Kasumi-1 (cell line): ENCODE measurements around the gene FBXO42.
"Not testable (repeated sequence)": the region's sequence is repeated elsewhere in the genome, so short reads cannot be mapped to it uniquely, and the experiment has no call there.

Source experiments
- DNase-seq, 2 experiments: peaks; one replicate each; lab custom pipeline; 2025; lab: John Stamatoyannopoulos, UW

Gene FBXO42

DNA sequence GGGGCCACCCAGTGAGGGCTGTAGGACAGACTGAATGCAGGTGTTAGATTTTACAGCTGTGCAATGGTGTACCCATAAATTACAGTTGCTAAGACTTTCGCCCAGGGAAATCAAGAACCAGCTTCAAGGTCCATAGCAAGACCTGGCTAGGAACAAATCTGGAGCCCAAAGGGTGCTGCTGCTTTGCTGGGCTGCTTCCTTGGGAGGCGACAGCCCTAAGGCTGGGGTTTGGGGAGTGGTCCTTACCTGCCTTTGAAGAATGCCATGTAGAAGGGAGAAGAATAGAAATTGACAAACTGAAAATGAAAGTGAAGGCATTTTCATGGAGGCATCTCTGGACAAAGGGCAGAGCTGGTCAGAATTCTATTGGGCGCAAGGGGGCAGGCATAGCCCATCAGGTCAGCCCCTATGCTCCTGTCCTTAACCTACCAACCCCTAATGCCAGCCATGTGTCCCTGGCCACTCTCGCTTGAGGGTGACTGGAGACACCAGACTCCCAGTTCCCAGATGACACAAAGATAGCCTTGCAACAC is 132.2 kb downstream of the FBXO42 start:
- DNase-seq = no peak

DNA sequence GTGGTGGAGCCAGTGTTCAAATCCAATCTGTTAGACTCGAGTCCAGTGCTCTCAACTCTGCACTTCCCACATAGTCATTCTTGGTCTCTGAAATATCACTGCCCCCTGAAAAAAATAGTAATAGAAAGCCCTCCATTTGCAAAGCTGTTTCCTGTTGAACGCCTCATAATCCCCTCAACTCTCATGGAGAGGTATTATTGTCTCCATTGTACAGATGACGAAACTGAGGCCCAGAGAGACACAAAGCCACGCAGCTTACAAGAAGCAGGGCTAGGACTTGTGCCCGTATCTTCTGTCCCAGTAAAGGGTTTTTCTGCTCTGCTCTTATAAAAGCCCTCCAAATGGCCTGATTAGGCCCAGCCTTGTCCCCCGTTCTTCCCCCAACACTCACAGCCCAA is 133.6 kb downstream of the FBXO42 start:
- no peak for DNase-seq

- DNase-seq = no peak
Measured at GRCh38 chr1:16218014-16218673, 134.1 kb downstream of the FBXO42 start.

- DNase-seq = peak; percentile 83
Measured at GRCh38 chr1:16217061-16217785, 135.1 kb downstream of the FBXO42 start.

GRCh38 chr1:16215882-16216753 is 136.2 kb downstream of the FBXO42 start:
- no peak for DNase-seq

DNA sequence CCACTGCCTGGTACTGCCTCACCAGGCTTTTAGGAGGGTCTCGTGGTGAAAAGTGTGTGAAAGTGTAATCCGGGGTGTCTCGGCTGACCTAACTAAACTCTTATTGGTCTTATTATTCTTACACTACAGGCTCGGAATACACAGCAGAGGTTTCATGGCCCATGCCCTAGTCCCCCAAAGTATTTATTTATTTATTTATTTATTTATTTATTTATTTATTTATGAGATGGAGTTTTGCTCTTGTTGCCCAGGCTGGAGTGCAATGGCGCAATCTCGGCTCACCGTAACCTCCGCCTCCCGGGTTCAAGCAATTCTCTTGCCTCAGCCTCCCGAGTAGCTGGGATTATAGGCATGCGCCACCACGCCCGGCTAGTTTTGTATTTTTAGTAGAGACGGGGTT is 137.0 kb downstream of the FBXO42 start:
- DNase-seq = not testable (repeated sequence)

- not testable (repeated sequence) for DNase-seq
Measured at GRCh38 chr1:16213544-16213943, 138.7 kb downstream of the FBXO42 start.

DNA sequence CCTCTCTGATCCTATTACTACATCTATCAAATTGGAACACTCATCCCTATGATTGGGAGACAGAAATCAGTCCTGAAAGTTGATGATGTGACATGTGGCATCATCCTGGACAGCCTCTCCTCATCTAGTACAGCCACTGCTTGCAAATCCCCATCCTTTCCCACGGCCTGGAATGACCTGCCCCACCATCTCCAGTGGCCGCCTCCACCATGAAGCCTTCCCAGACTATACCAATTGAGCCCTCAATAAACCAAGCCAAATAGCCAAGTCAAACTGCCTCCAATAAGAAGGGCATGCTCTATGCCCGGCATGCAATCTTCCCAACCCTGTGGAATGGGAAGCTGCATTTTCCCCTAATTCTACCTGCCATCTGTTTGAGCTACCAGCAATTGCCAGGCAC is 139.3 kb downstream of the FBXO42 start:
- no peak for DNase-seq

- no peak for DNase-seq
Measured at GRCh38 chr1:16212251-16212961, 139.9 kb downstream of the FBXO42 start, which contains the start of gene ARHGEF19. ARHGEF19 (minus strand) TSS chr1:16212652; CDS start chr1:16209054, 3,598 bp downstream.

DNA sequence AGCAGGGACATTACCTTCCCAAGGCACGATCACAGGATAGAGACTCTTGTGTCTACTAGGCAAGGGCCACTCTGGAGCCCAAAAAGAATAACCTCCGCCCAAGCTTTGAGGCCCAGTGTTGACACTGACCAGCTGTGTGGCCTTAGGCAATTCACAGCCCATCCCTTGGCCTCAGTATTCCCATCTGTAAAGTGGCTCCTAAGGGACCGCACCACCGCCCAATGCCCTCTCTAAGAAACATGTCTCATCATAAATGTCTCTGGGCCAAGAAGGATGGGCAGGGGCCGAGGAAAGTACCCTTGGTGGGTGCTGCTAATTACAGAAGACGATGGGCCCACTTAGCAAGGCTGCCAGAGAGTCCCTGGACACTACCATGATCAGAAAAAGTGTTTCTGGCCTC is 140.5 kb downstream of the FBXO42 start:
- no peak for DNase-seq

- no peak for DNase-seq
Measured at GRCh38 chr1:16210581-16210980, 141.7 kb downstream of the FBXO42 start.

DNA sequence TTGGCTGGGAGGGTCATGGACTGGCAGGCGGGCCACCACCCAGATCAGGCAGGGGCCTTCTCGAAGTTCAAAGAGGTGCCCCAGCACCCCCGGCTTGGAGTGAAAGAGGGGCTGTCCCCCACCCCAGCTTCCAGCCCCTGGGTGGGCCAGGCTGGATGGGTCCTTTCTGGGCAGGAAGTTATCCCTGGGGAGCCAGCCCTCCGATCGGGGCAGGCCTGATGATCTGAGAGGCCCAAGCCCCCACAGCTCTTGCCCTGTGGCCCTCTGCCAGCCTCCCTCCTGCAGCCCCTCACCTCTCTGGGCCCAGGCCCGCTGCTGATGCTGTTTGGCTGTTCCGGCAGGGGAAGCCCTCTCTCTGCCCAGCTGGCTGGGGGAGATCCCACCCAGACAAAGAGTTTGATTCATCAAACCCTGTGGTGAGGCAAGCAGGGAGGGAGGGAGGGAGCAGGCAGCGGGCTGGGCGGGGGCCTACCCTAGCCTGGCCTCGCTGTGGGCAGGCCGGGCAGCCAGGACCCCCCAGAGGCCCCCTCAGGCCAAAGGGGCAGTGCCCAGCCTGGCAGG is 142.4 kb downstream of the FBXO42 start:
- DNase-seq = no peak

GRCh38 chr1:16209132-16209846 is 143.0 kb downstream of the FBXO42 start:
- no peak for DNase-seq

- DNase-seq = no peak
Measured at GRCh38 chr1:16208270-16208987, 143.9 kb downstream of the FBXO42 start.

DNA sequence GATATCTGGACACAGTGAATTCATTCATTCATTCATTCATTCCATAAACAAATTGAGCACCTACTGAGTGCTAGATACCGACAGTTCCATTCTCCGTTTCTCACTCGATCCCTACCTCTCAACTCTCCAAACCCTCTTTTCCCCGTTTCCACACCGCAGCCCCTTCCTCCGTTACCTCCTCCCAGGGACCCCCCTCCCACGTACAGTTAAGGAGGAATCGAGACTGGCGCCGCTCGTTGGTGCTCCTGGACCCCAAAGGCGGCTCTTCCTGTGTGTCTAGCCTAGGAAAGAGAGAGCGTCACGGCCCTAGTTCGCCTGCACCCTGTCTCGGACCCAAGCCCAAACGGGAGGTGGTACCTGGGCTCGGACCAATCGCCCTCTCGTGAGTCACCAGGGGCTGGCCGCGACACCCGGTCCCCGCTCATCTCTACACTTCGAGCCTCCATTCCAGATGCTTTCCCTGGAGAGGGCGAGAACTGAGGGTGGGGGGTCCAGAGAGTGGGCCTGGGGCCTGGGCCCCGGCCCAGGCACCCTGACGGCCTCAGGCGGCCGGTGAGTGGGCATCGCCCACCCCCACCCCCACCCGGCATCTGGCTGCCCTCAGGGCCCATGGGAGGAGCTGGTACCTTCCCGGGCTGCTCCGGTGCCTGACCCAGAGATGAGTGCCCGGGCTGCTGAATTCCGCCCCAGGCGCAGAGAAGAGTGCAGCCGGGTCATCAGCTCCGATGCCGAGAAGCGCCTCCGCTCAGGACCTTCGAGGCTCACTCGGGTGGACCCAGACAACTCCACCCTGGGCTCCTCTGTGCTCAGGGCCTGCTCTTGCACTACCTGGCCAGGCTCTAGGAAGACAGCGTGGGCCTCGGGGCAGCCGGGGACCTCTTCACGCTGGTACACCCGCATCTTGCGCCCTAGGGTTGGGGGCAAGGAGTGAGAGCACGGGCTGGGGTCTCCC is 144.7 kb downstream of the FBXO42 start:
- no peak for DNase-seq

GRCh38 chr1:16206547-16207317 is 145.5 kb downstream of the FBXO42 start:
- DNase-seq = peak; percentile 97

- no peak for DNase-seq
Measured at GRCh38 chr1:16205891-16206546, 146.3 kb downstream of the FBXO42 start.

GRCh38 chr1:16205334-16205671 is 147.0 kb downstream of the FBXO42 start:
- no peak for DNase-seq
